K562 (cell line): Measurements from ENCODE around the gene SLC43A1. TPM values are rescaled to one million over a fixed set of nuclear protein-coding genes. Genes with fewer than 3 reads are reported as not detected.

Experiments used
- ARHGAP35 ChIP-seq: fragments of 450-650 bp; IDR thresholded peaks from 2 replicates; pipeline ENCODE4 v1.6.1; 2018; ENCODE audit not compliant: partially characterized antibody
- BRD9 ChIP-seq: fragments of 450-650 bp; IDR thresholded peaks from 2 replicates; pipeline ENCODE4 v1.6.1; 2018; ENCODE audit warnings: low read depth; ENCODE audit not compliant: partially characterized antibody
- CAMTA2 ChIP-seq: fragments of 250-450 bp; sonication (Bioruptor Pico); conservative IDR thresholded peaks from 2 replicates; pipeline ENCODE4 v1.5.1; 2022
- GABPB1 ChIP-seq: sonication (generic); formaldehyde crosslinking; IDR thresholded peaks from 2 replicates; pipeline ENCODE4 v1.8.0; 2022; ENCODE audit warnings: mild to moderate bottlenecking, missing genetic modification reagents
- KDM1A ChIP-seq, 2 experiments: fragments of 450-650 bp; IDR thresholded peaks; 2 replicates each; pipeline ENCODE4 v1.6.1; 2016; ENCODE audit warnings: mild to moderate bottlenecking in 2 of 2
- KDM4B ChIP-seq, 2 experiments: fragments of 450-650 bp in 1 of 2; sonication (generic) in 1 of 2; IDR thresholded peaks; 2 replicates each; pipeline ENCODE4 v1.6.1; 2016 to 2017; ENCODE audit warnings: borderline replicate concordance in 2 of 2, antibody characterized with exemption in 1 of 2, low read depth in 1 of 2, mild to moderate bottlenecking in 1 of 2
- KLF6 ChIP-seq: fragments of 250-450 bp; sonication (Bioruptor Pico); IDR thresholded peaks from 2 replicates; pipeline ENCODE4 v1.4.0; 2020; ENCODE audit warnings: mild to moderate bottlenecking, moderate library complexity, borderline replicate concordance
- NCOR1 ChIP-seq: fragments of 450-650 bp; IDR thresholded peaks from 2 replicates; pipeline ENCODE4 v1.6.1; 2016; ENCODE audit warnings: mild to moderate bottlenecking, moderate library complexity
- NRF1 ChIP-seq, 2 experiments: fragments of 450-650 bp; IDR thresholded peaks in 1 of 2; conservative IDR thresholded peaks in 1 of 2; 2 replicates each; pipeline ENCODE4 v1.6.1; 2014; ENCODE audit warnings: mild to moderate bottlenecking in 2 of 2
- RHOXF2B ChIP-seq: fragments of 250-450 bp; sonication (Bioruptor Pico); conservative IDR thresholded peaks from 2 replicates; pipeline ENCODE4 v1.5.1; 2021
- SIRT6 ChIP-seq: IDR thresholded peaks from one replicate; pipeline ENCODE4 v1.6.1; 2012; ENCODE audit warnings: low read depth, mild to moderate bottlenecking, control low read depth, inconsistent platforms, low read length, moderate library complexity
- SRSF9 ChIP-seq: fragments of 200-400 bp; formaldehyde crosslinking; IDR thresholded peaks from 2 replicates; pipeline ENCODE4 v1.6.1; 2017; ENCODE audit warnings: low read depth, low read length, borderline replicate concordance
- TCF7L2 ChIP-seq: fragments of 150-350 bp; IDR thresholded peaks from 2 replicates; pipeline ENCODE4 v1.6.1; 2016; ENCODE audit warnings: low read depth, mild to moderate bottlenecking, low read length, moderate library complexity
- ZMIZ1 ChIP-seq, 2 experiments: fragments of 150-350 bp in 1 of 2; IDR thresholded peaks; 2 replicates each; pipeline ENCODE4 v1.6.1; 2012 to 2016; ENCODE audit warnings: low read depth in 2 of 2, low read length in 2 of 2, mild to moderate bottlenecking in 1 of 2, moderate library complexity in 1 of 2
- ZNF75A ChIP-seq: fragments of 450-650 bp; formaldehyde crosslinking; IDR thresholded peaks from 2 replicates; pipeline ENCODE4 v1.4.0; 2020; ENCODE audit warnings: mild to moderate bottlenecking
- polyA plus RNA-seq, 8 experiments: library from polyadenylated mRNA; depleted of rRNA in 4 of 8; stranded (reverse) in 5 of 8; unstranded in 3 of 8; fragments of >200 nt; fragmentation: Nextera tagmentation in 2 of 8; fragmentation: Illumina TruSeq in 1 of 8; extraction: Ambion mirVana in 2 of 8; extraction: Trizol in 1 of 8; gene quantifications; 2 replicates each; pipeline versions ENCODE4 v1.2.1 to v1.2.3, GENCODE V29; 2011 to 2014; ENCODE audit warnings: inconsistent platforms in 1 of 8, missing spikeins in 1 of 8
- total RNA-seq, 7 experiments: library from RNA; depleted of rRNA in 6 of 7; stranded (reverse); fragments of >200 nt in 6 of 7; fragmentation: Illumina TruSeq in 2 of 7; extraction: Trizol in 2 of 7; gene quantifications; 2 replicates each; pipeline versions ENCODE4 v1.2.1 to v1.2.3, GENCODE V29; 2011 to 2021; ENCODE audit warnings: low replicate concordance in 1 of 7
- TF ChIP-seq, protein P1 (sequence below): fragments of 450-650 bp; IDR thresholded peaks from 2 replicates; pipeline ENCODE4 v1.6.1; 2016

The SLC43A1 gene
- total and polyA plus RNA-seq, 9 of the 15 experiments (the other 6 are each of a cell fraction or from before 2014, with no cell fraction given): 2.6 to 41.8 (median 24.6) TPM

DNA sequence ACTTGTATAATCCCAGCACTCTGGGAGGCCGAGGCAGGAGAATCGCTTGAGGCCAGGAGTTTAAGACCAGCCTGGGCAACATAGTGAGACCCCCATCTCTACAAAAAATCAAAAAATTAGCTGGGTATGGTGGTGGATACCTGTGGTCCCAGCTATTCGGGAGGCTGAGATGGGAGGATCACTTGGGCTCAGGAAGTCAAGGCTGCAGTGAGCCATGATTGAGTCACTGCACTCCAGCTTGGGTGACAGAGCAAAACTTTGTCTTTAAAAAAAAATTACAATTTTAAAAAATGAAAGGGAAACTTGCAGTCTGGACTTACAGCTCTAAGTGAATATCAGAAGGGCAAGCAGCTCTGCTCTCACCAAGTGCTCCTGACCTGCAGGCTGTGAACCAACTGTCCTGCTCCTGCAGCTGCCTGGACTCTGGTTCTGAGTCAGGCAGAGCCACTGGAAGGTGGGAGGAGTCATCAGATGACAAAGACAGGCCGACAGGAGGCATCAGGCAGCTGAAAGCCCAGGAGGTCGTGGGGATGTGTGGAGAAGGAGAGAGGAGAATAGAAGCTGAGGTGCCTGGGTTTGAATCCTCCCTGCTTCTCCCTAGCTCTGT is 31.5 kb upstream of the SLC43A1 start (continued):
- TF ChIP-seq GABPB1 (CRISPR knock-in tag): no peak
- no peak for TF ChIP-seq ZNF75A (CRISPR knock-in tag)
- no peak for TF ChIP-seq KDM4B (IDR thresholded peaks at IDR 0.05; ENCODE audit: borderline replicate concordance in 2 of 2, low read depth in 1 of 2)
- TF ChIP-seq KLF6 (CRISPR knock-in tag): no peak
- no peak for TF ChIP-seq ARHGAP35
- TF ChIP-seq KDM1A (IDR thresholded peaks at IDR 0.05): no peak
- no peak for TF ChIP-seq SIRT6
- TF ChIP-seq CAMTA2: no peak
- no peak for TF ChIP-seq NCOR1
- TF ChIP-seq NRF1 (conservative IDR thresholded peaks at IDR 0.05 in 1 of 2, IDR thresholded peaks at IDR 0.05 in 1 of 2): 0 out of 4 replicates have a peak, but pooled peaks of 1 of the 2 experiments have one; percentile 10
- TF ChIP-seq ZMIZ1 (IDR thresholded peaks at IDR 0.05; ENCODE audit: low read depth in 2 of 2, low read length in 2 of 2): no peak
- TF ChIP-seq, protein P1, sequence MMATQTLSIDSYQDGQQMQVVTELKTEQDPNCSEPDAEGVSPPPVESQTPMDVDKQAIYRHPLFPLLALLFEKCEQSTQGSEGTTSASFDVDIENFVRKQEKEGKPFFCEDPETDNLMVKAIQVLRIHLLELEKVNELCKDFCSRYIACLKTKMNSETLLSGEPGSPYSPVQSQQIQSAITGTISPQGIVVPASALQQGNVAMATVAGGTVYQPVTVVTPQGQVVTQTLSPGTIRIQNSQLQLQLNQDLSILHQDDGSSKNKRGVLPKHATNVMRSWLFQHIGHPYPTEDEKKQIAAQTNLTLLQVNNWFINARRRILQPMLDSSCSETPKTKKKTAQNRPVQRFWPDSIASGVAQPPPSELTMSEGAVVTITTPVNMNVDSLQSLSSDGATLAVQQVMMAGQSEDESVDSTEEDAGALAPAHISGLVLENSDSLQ: peak; percentile 60
- TF ChIP-seq TCF7L2: no peak
- no peak for TF ChIP-seq SRSF9
- TF ChIP-seq BRD9: no peak
- no peak for TF ChIP-seq RHOXF2B (CRISPR knock-in tag)
